Measurements from ENCODE around the gene PLD4.

Gene PLD4

DNA sequence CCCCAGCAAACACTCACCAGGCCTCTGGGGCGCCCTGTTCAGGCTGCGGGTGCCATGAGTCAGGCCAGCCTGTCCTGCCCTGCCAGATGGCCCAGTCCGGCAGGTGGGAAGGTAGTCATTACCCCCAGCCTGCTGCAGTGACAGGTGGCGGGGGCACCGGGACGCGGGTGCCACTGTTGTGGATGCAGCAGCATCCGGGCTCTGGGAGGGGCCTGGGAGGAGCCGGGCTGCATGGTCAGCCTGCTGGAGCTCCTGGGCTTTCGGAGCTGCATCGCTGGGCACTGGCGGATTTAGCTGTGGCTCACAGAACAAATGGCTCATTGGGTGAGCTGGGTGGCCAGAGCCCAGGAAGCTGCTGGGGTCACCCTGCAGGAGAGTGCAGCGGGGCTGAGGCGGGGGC lies 46.1 kb upstream of the PLD4 start:
- TF ChIP-seq, protein P1, sequence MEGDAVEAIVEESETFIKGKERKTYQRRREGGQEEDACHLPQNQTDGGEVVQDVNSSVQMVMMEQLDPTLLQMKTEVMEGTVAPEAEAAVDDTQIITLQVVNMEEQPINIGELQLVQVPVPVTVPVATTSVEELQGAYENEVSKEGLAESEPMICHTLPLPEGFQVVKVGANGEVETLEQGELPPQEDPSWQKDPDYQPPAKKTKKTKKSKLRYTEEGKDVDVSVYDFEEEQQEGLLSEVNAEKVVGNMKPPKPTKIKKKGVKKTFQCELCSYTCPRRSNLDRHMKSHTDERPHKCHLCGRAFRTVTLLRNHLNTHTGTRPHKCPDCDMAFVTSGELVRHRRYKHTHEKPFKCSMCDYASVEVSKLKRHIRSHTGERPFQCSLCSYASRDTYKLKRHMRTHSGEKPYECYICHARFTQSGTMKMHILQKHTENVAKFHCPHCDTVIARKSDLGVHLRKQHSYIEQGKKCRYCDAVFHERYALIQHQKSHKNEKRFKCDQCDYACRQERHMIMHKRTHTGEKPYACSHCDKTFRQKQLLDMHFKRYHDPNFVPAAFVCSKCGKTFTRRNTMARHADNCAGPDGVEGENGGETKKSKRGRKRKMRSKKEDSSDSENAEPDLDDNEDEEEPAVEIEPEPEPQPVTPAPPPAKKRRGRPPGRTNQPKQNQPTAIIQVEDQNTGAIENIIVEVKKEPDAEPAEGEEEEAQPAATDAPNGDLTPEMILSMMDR (IDR thresholded peaks at IDR 0.05; ENCODE audit: insufficient read depth, low read depth, low read length, missing control alignments): no peak
- H3K4me3 ChIP-seq (ENCODE audit: low read length): no peak overlapping the region
- no peak for DNase-seq (ENCODE audit: low read depth)

DNA sequence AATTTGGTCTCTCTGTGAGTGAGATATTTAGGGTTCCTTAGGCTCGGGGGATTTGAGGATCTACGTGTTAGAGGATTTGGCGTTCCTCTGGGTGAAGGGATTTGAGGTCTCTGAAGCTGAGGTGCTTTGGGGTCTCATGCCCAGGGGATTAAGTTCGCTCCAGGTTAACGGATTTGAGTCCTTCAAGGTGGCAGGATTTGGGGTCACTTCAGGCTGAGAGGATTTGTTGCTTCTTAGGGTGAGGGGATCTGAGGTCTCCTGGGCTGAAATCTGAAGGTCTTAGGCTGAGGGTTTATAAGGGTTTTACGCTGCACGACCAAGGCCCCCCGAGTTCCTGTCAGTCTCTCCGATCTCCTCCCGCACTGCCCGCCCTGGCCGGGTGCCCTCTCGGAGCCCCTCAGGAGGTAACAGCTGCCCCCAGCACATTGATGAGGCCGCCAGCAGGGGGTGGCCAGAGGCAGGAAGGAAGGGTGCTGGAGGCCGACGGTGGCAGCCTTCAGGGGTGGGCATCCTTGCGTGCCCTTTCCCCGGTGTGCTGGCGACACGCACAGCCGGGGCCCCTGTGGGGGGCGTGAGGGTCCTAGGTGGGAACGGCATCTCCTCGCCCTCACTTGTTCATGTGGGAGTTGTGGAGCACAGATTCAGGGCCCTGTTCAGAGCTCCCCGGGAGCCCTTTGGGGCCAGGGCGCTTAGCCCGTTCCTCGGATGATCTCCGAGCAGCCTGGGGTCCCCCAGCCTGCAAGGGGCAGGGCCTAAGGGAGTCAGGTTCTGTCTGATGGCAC lies 45.3 kb upstream of the PLD4 start:
- no peak overlapping the region for H3K4me3 ChIP-seq (ENCODE audit: low read length)
- no peak for DNase-seq (ENCODE audit: low read depth)
- TF ChIP-seq, protein P1 (IDR thresholded peaks at IDR 0.05; ENCODE audit: insufficient read depth, low read depth, low read length, missing control alignments): no peak

DNA sequence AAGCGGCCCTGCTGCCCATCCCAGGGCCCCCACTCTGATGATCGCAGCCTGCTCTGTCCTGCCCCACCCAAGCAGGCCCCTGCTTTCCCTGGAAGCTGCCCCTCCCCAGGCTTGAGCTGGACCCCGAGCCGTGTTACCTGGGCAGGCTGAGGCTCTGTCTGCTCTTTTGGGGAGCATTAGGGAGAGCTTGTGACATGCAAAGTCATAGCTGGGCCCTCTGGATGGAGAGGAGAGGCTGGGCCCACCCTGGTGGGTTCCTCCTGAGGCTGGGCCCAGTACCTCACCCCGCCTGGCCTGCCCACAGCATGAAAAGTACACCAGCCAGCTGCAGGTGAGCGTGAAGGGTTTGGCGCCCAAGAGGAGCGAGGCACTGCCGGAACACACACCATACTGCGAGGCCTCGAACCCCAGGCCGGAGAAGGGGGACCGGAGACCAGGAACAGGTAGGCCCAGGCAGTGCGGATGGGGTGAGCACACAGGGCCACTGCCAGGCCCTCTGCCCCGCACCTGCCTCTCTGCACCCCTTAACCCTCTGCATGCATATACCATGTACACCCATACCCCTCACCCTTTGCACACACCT lies 44.6 kb upstream of the PLD4 start:
- no peak for DNase-seq (ENCODE audit: low read depth)
- H3K4me3 ChIP-seq (ENCODE audit: low read length): no peak overlapping the region
- TF ChIP-seq, protein P1 (IDR thresholded peaks at IDR 0.05; ENCODE audit: insufficient read depth, low read depth, low read length, missing control alignments): no peak

DNA sequence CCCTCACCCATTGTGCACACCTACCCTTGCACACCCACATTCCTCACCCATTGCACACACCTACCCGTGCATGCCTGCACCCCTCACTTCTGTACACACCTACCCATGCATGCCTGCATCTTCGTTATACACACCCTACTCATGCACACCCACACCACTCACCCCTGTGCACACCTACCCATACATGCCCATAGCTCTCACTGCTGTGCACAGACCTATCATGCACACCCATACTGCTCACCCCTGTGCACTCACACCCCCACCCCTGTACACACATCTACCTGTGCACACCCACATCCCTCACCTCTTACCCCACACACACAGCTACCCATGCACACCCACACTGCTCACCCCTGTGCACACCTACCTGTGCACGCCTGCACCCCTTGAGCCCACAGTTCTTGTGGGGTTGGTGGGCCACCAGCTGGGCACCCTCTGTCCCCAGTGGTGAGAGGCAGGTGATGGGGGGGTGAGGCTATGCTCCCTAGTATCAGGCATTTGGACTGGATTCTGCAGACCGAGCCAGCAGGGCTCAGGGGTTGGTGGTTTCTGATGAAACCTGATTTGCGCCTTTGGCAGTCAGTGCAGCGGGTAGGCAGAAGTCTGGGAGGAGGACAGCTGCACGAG lies 44.0 kb upstream of the PLD4 start:
- TF ChIP-seq, protein P1 (IDR thresholded peaks at IDR 0.05; ENCODE audit: insufficient read depth, low read depth, low read length, missing control alignments): no peak

DNA sequence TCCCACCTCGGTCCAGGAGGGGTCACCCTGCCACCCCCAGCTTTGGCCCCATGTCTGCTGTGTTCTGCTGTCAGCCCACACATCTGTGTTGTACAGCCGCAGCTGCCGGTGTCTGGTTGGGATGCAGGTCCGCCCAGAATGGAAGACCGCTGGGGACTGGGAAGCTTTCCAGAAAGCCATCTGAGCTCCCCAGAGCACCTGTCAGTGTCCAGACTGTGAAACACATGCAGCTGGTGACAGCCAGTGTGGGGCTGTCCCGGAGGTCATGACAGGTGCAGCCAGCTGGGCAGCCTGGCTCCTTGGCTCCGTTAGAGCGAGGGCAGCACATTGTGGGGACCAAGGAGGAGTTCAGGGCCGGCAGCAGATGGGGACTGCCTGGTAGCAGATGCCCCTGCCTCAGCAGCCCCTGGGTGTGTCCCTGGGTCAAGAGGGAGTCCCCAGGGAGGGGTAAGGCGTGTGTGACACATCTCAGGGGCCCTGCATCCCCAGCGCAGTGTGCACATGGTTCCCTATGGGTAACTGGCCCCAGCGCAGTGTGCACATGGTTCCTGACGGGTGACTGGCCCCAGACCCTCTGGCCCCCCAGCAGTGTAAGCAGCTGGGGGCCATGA lies 43.2 kb upstream of the PLD4 start:
- no peak overlapping the region for H3K4me3 ChIP-seq (ENCODE audit: low read length)
- no peak for DNase-seq (ENCODE audit: low read depth)
- TF ChIP-seq, protein P1 (IDR thresholded peaks at IDR 0.05; ENCODE audit: insufficient read depth, low read depth, low read length, missing control alignments): no peak

More for the DNA sequence above, 44.0 kb upstream of the PLD4 start:
- no peak for DNase-seq (ENCODE audit: low read depth)
- H3K4me3 ChIP-seq (ENCODE audit: low read length): no peak overlapping the region

DNA sequence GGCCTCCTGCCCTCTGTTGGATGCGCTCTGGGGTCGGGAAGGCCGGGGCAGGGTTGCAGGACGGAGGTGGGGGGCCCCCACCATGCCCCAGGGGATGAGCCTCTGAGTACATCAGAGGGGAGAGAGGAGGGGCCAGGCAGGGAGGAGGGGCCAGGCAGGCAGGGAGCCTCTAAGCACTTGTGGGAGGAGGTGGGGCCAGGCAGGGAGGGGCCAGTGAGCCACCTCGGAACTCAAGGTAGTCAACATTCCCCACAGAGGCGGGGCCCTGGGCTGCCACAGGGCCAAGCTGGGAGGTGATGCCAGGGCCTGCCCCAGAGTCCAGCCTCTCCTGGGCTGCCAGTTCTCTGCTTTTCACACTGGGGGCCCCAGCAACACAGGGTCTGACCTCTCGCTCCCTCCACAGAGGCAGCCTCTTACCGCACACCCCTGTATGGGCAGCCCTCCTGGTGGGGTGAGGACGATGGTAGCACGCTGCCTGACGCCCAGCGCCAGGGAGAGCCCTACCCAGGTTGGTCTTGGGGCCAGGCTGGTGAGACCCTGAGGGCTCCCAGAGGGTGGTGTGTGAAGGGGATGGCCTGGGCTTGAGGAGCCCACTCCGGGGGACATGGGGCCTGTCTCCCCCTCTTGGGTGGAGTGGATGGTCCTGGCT lies 42.2 kb upstream of the PLD4 start:
- no peak overlapping the region for H3K4me3 ChIP-seq (ENCODE audit: low read length)
- peak; percentile 93 for DNase-seq (ENCODE audit: low read depth)
- TF ChIP-seq, protein P1 (IDR thresholded peaks at IDR 0.05; ENCODE audit: insufficient read depth, low read depth, low read length, missing control alignments): no peak
